ENCODE data around the gene ZNF827.

ZNF827 gene, protein sequence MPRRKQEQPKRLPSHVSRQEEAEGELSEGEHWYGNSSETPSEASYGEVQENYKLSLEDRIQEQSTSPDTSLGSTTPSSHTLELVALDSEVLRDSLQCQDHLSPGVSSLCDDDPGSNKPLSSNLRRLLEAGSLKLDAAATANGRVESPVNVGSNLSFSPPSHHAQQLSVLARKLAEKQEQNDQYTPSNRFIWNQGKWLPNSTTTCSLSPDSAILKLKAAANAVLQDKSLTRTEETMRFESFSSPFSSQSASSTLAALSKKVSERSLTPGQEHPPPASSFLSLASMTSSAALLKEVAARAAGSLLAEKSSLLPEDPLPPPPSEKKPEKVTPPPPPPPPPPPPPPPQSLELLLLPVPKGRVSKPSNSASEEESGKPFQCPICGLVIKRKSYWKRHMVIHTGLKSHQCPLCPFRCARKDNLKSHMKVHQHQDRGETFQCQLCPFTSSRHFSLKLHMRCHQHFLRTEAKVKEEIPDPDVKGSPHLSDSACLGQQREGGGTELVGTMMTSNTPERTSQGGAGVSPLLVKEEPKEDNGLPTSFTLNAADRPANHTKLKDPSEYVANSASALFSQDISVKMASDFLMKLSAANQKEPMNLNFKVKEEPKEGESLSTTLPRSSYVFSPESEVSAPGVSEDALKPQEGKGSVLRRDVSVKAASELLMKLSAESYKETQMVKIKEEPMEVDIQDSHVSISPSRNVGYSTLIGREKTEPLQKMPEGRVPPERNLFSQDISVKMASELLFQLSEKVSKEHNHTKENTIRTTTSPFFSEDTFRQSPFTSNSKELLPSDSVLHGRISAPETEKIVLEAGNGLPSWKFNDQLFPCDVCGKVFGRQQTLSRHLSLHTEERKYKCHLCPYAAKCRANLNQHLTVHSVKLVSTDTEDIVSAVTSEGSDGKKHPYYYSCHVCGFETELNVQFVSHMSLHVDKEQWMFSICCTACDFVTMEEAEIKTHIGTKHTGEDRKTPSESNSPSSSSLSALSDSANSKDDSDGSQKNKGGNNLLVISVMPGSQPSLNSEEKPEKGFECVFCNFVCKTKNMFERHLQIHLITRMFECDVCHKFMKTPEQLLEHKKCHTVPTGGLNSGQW

DNA sequence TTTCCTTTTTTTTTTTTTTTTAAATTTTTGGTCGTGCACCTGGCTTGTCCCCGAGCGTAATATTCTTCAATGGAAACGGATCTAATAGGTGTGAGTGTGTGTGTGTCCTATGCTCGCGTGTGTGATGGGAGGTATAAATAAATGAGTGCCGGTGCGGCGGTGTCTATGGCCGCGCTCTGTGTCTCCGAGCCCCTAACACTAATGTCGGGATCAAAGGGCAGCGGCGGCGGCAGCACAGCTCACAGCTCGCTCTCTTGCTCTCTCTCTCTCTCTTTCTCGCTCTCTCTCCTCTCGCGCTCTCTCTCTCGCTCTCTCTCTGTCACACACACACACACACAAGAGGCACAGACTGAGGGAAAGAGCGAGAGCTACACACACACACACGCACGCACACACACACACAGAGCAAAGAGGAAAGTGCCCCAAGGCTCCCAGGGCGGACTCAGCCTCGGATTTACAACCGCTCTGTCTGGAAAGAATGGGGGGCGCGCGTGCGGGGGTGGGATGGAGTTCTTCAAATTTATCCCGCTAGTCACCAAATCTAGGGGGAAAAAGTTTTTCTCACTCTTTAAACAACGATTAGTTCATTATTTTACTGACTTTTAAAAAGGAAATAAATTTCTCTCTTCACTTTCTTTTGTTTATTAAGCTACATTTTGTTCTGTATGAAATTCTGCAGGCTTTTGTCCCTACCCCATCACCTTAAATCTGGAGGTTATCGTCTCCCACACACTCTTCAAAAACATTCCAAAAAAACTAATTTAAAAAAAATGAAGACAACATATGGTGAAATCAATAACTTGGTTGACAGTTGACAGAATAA lies at the start of gene ZNF827:
Gene ZNF827 (minus strand): TSS at position 206 of the 823 bp plus-strand sequence. CDS start 416 bp downstream, outside the sequence.
- DNase-seq: peak; percentile 21 to 57

DNA sequence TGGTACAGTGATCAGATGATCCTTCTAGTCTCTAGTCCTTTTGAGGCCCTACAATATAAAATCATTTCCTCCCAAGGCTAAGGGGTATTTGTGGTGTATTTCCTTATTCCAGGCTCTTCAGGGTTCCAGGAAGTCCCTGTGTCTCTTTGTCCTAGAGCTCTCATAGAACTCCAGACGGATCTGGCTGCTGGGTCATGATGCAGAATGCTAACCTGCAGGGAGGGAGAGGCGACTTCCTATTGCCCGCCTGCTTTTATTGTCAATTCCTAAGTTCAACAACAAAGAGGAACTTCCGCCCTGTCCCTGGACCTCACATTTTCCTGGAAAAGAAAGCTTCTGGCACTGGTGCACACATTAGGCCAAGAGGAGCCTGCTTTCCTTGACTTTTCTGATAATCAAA lies 45.9 kb upstream of the ZNF827 start:
- DNase-seq: no peak

DNA sequence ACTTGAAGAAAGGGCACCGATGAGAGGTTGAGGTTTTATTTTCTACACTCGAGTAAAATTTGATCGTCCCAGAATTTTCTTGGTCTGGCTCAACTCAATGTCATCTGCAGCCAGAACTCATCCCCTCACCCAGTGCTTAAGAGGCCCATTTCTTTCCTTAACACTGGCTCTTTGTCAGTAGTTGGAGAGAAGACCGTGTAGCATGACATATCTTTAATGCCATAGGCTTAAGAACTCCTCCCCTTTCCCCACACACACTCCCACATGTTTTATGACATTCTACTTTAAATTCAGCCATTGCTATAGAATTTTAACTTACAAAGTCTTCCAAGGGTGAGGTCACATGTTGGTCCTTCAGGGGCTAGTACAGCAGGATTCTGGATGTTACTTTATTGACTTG lies 44.2 kb upstream of the ZNF827 start:
- DNase-seq: no peak

DNA sequence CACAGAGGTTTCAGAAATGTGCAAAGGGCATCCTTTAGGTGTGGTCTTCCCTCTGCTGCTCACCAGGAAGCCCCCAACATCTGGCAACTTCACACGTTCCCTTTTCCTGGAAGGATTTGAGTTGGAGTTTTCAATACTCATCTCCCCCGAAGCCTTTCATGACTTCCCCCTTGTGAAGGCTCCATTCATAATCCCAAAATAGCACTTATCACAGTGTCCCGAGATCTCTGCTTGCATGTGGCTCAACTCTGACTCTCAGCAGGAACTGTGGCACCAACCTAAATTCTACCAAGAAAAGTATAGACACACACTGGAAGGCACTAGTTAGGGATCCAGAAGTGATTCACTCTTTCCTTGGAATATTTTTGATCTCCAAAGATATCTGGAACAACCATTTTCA lies 40.5 kb upstream of the ZNF827 start:
- DNase-seq: no peak

DNA sequence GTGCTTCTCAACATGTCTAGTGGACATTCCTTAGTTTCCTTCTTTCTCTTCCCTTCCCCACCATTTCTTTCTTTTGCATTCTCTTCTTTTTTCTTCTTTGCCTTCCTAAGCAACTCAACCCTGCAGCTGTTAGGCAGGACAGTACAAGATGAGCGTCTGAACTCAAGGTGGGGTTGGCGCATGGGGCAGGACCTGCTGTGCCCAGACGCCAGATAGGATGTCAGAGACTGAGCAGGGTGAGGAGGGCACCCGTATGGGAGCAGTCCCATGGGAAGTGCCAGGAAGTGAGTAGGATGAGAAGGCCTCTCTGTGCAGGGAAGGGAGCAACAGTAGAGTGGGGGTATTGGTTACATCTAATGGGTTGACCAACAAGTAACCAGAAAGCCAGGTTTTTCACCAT lies 38.1 kb upstream of the ZNF827 start:
- DNase-seq: no peak

DNA sequence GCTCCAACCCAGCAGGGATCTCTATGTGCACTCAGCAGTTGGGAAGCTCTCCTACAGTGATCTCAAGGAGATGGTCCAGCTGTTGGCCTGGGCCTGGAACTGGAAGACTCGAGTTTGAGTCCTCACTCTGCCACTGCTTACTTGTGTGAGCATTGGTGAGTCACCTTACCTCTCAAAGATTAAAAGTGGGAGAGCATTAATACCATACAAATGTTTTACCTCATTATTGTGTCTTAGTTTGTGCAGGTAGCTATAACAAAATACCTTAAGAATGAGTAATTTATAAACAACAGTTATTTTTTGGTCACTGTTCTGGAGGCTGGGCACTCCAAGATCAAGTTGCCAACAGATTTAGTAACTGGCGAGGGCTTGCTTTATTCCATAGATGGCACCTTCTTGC lies 21.4 kb upstream of the ZNF827 start:
- DNase-seq: no peak

DNA sequence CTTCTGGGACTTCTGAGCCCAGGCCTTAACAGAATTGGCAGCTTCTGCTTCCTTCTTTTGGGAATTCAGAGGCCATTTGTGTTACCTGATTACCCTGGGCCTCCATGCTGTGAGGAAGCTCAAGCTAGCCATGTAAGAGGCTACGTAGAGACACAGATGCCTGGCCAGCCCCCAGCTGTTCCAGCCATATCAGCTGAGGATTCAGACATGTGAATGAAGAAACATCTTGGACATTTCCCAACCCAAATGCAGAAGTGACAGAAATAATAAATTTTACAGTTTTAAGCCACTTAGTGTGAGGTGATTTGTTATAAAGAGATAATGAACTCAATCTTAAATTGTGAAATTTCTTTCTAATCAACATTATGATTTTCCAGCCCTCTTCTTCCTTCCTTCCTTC lies 18.7 kb upstream of the ZNF827 start:
- DNase-seq: no peak

DNA sequence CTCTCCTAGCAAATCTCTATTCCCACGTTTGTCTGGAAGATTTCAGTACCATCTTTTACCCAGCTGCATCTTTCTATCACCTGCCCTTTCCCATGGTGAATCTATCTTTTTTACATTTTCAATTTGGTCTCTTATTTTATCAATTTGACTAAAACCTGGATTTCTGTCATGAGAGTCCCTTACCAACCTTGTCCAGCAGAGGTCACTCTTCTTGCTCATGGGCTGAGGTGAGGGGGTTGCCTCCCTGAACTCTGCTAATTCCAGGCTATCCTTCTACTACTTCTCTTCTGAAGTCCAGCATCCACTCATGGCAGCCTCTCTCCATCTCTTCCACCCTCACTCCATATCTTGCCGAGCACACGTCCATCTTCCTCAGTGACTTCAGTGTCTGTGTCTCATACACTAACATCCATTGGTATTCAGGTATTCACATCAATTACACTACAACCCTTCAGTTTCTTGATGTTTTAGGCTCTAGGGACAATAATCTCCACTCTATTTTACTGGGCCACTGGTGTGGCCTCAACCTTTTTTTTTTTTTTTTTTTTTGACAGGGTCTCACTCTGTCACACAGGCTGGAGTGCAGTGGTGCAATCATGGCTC lies 17.8 kb upstream of the ZNF827 start:
- DNase-seq: peak; percentile 16 to 50

DNA sequence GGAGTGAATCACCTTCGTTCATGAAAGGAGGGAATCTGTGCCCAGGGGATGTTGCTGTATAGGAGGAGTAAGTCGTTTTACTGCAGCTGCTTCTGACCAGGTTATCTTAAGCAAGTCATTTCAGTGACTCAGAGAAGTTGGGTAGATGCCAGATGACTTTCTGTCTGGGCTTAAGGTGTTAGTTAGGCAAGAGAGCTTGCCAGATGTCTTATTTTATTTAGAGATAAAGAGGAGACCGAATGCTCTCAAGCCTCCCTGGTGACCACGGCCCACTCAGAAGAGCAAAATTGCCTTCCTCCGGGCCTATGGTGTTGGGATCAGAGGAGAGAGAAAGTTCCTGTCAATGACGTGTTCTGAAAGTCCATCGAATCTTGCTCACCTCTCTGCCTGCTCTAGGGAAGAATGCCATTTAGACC lies 16.3 kb upstream of the ZNF827 start:
- peak in 1 of 2 experiments; percentile 5 for DNase-seq

DNA sequence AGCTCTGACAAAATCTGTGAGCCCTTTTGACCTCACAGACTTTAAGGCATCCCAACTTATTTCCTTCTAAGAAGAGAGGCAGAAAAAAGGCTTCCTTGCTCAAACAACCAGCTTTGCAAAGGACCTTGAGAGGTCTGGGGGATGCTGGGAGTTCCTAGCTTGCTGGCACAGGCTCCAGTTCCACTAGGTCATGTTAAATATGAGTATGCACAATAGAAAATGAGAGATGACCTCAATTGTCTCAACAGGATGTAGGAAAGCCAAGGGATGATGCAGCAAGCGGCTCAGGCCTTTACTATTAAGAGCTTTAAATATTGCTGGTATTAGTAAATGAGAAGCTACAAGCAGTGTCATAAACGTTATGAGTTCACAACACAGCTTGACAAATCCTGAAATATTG lies 13.3 kb upstream of the ZNF827 start:
- DNase-seq: no peak

DNA sequence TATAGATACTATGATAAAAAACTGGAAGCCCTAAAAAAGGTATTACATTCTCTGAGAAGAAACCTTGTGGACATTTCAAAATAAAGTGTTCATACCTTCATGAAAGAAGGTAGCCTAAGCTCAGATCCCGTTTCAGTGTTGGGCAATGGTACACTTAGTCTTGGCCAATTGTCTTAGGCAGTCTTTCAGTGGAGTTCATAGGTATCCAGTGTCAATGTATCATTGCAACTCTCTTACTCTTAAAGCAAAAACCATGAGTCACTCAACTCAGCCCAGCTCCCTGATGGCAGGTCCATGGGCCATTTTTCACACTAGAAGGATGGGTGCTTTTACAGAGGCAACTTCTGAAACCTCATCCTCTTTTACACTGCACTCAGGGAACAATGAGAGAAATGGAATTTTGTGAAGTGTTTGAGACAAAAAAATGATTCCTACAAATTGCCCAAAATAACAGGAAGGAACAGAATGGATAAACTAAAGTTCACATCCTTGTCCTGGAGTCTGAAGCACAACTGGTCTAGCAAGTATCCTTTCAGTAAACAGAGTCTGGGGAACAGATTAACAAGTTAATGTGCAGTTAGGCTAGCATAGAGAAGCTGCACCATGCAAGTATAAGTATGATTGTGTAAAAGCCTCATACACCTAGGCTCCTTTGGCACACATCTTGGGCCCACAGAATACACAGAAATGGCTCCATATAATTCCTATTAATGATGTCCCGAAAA lies 7.0 kb upstream of the ZNF827 start:
- no peak for DNase-seq

DNA sequence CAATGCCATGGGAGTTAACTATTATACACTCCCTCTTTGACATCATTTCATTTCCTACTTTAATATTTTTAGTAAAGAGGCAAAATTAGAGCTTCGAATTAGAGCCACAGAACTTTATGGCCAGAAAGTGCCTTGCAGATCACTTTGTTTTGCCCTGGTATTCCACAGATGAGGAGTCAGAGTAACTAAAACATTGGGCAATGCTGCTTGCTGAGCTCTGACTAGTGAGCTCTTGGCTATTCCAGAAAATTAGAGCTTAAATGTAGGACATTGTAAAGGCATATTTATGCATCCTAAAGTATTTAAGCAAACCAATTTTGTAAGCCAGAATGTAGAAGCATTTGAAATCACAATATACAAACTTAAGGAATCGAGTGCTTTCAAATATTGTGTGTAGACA lies 6.3 kb upstream of the ZNF827 start:
- DNase-seq: no peak

DNA sequence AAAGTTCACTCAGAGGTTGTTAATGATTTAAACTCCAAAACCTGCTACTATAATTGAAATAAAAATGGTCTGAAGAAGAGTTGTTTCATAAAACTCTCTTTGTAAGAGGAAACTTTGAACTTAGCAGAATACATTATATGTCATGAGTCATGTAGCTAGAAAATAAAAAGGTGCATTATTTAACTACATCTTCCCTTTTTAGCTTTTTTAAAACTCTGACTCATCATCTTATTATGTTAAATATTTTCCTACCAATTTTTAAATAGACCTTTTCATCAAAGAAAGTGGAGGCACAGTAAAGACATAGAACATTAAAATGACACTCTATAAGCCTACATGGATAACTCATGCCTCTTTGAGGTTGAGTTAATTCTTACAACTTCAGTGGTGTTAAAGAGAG lies 1.2 kb upstream of the ZNF827 start:
- DNase-seq: no peak

DNA sequence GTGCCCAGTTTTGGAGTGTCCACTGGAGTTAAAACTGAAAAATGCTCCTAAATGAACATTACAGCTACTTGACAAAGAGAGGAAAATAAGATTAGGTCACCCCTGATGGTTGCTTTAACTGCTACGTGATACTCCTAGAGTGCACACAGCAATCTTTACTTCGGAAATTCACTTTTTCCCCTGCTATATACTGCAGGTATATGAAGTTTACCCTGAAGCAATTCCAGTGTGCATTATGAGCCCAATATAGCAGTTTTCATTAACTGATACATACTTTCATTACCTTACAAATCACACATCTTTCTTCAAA lies 773 bp upstream of the ZNF827 start:
- DNase-seq: no peak

DNA sequence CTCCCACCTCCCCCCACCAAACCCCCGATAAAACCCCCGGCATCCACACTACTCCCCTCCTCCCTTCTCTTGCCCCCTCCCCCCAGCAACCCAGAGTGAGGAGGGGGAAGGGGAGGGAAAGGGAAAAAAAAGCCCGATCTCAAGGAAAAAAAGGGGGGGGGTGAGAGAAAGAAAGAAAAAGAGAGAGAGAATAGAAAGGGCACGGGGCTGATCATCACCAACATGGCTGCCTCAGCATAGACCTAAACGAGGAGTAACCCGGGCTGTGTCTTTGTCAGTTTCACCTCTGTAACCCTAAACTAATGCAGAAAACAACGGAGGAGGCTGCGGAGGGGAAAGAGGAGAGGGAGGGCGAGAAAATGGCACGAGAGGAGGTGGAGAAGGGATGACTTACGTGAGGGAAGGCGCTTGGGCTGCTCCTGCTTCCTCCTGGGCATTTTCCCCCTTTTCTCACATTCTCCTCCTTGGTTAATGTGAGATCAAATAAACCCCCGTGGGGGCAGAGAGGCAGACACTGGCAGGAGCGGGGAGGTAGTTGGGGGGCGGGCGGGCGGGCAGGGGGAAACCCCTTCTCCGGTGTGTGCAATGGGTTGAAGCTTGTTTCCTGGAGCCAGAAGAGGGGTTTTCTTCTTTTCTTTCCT lies 532 bp downstream of the ZNF827 start:
- peak in 1 of 2 experiments; percentile 16 for DNase-seq

DNA sequence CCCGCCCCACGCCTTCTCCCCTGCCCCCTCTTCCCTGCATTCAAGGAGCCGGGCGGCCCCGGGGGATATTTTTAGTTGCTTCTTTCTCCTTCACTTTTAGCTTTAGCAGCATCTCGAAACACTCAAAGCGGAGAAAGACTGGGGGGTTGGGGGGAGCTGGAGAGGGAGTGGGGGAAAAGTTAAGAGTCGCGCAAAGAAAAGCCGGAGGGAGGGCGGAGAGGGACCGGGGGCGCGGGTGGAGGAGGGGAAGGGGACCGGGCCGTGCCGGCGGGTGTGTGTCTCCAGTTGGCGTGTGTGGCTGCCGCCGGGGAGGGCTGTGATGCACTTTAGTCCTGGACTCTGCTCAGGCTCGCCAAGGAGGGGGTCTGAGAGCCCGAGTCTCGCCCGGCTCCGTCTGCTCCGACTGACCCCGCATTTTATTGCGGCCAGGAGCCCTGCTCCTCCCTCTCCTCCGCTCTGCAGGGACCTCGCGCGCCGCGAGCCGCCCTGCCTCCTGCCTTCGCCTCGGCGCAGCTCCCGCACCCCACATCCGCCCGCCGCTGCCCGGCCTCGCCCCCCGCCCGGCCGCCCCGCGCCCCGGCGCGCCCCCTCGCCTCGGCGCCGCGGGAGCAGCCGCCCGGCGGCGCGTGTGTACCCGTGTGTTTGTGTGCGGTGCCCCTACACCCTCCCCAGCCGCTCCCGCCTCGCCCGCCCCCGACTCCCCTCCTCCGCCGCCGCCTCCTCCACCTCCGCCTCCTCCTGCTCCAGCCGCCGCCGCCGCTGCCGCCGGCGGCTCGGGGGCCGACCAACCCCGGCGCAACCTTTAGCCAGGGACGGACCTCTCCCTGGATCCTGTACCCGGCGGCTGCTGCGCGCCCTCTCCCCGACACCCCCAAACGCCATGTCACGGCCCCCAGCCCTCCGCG lies 1.4 kb downstream of the ZNF827 start:
- DNase-seq: peak; percentile 47 to 55

DNA sequence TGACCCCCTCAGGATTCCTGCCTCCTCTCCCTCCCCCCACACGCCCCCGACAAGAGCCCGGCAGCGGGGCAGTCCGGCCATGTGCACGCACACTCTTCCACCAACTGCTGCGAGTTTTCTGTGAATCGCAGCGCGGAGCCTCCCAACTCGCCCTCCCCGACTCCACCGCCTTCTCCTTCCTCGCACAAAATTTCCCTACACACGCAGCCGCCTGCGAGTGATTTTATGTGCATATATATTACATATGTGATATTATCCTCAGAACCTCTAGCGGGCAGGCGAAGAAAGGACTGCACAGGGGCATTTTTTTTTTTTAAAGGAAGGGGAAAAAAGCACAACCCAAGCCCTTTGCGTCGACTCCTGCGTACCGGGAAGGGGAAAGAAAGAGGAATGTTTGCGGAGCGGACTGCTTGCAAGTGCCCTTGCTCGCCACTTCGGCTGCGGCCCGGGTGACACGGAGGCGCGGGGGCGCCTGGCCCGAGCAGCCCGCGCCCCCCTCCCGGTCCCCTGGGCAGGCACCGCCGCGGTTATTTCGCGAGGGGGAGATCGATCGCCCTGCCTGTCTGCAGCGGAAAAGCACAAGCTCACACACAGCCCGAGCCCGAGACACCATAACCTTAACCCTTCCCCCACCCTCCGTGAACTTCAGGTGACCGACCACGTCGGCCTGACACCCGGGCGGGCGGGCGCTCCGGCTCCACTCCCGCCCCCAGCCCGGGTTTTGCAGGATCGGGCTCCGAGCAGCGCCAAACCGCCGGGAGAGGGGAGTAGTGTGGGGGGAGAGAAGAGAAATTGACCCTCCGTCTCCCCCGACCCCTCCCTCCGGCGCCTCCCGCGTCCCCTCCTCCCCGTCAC lies 2.3 kb downstream of the ZNF827 start:
- DNase-seq: peak; percentile 48 to 66

DNA sequence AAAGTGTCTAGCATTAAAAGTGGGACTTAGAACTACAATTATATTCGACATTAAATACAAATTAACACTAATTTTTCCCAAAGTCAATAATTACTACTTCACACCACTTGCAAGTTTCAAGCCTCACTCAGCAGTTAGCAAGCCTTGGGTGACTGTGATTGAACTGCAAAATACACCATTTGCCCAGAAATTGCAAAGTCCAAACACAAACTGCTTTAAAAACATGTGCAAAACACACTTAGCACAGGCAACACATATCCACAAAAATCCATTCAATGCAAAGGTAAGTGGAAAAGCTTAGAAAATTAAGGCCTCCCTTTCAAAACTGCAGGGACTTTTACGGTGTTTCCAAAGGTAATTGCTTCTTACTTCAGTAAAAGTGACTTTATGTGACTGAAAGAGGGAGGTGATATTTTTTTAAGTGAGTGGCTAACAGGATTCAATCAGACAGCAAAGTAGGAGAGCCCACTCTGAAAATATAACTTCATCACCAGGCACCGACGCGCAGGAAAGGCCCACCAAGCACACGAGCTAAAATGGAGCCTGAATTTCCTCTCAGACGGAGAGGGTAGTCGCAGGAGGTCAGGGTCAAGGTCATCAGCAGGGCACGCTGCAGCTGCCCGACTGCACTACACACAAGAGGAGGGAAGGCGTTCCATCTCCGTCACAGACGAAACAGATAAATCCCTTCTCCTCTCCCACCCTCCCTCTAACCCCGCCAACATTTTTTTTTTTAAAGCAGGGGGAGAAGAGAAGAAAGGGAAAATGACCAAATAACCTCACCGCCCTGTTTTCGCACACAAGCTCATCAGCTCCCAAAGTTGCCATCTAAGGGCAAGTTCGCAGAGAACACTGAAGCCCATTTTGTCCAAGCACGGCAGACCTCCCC lies 3.1 kb downstream of the ZNF827 start:
- DNase-seq: peak in 1 of 2 experiments; percentile 42

All from NCI-H446 (cell line).